Transverse colon (tissue), 4 donors: Measurements from ENCODE around the gene PROM1.

Experiments used
- EP300 ChIP-seq: sonication (generic); formaldehyde crosslinking; IDR thresholded peaks from one replicate; pipeline ENCODE4 v1.6.1; 2017; ENCODE audit warnings: antibody characterized with exemption, low read depth
- POLR2A ChIP-seq: fragments of 450-650 bp; IDR thresholded peaks from one replicate; pipeline ENCODE4 v1.6.1; 2016; ENCODE audit warnings: antibody characterized with exemption, mild to moderate bottlenecking, moderate library complexity
- POLR2AphosphoS5 ChIP-seq, 3 donors: sonication (generic); formaldehyde crosslinking; IDR thresholded peaks; one replicate each; pipeline ENCODE4 v1.6.1; 2016; ENCODE audit warnings: antibody characterized with exemption in 3 of 3
- TF ChIP-seq, protein P1 (sequence below), 5 experiments: fragments of 200-600 bp in 3 of 5; fragments of 450-650 bp in 2 of 5; sonication (generic) in 3 of 5; IDR thresholded peaks; 1 replicate in 2 of 5; 2 replicates in 3 of 5; pipeline ENCODE4 v1.5.1; 2016 to 2017; ENCODE audit warnings: antibody characterized with exemption in 5 of 5, inconsistent platforms in 3 of 5, mild to moderate bottlenecking in 2 of 5, moderate library complexity in 1 of 5

DNA sequence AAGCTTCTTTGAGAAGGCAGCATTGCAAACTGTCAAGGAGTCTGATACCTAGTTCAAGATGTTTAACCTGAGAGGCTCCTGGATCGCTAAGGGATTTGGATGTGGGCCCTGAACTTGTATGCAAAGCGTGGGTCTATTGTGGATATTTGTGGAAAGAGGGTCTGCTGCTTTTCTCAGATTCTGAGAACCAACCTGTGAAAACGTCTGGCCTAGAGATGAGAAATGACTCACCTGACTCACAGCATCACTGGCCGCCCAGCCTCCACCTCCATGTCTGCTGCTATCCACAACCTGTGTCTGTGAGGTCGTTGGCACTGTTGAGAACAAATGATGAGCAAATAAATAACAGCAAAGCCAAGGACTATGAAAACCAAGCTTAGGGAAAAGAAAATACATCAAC lies 33.3 kb upstream of the PROM1 start:
- TF ChIP-seq, protein P1, sequence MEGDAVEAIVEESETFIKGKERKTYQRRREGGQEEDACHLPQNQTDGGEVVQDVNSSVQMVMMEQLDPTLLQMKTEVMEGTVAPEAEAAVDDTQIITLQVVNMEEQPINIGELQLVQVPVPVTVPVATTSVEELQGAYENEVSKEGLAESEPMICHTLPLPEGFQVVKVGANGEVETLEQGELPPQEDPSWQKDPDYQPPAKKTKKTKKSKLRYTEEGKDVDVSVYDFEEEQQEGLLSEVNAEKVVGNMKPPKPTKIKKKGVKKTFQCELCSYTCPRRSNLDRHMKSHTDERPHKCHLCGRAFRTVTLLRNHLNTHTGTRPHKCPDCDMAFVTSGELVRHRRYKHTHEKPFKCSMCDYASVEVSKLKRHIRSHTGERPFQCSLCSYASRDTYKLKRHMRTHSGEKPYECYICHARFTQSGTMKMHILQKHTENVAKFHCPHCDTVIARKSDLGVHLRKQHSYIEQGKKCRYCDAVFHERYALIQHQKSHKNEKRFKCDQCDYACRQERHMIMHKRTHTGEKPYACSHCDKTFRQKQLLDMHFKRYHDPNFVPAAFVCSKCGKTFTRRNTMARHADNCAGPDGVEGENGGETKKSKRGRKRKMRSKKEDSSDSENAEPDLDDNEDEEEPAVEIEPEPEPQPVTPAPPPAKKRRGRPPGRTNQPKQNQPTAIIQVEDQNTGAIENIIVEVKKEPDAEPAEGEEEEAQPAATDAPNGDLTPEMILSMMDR (IDR thresholded peaks at IDR 0.05), result no peak
- no peak for TF ChIP-seq POLR2A
- TF ChIP-seq POLR2AphosphoS5 (IDR thresholded peaks at IDR 0.05), result no peak
- TF ChIP-seq EP300, result no peak
